ENCODE measurements around the gene OR5B21. TPM values are rescaled to one million over a fixed set of nuclear protein-coding genes. Genes with fewer than 3 reads are reported as not detected.

OR5B21 gene
- total RNA-seq, 3 donors from 2014 or later (not counting 1 experiment from before 2014, with no cell fraction given) = 0.28 to 0.55 TPM; not detected in 1

GRCh38 chr11:58530236-58530635 lies 22.3 kb upstream of the OR5B21 start:
- no peak overlapping the region for H3K27ac Mint-ChIP-seq
- no peak for TF ChIP-seq CTCF (IDR thresholded peaks at IDR 0.05)
- H3K36me3 ChIP-seq (ENCODE audit: control insufficient read depth, insufficient read depth, low read length) = peaks cover 48% of the 10 kb centered on the region

GRCh38 chr11:58527429-58527828 lies 19.5 kb upstream of the OR5B21 start:
- intact Hi-C loops (cut with micrococcal nuclease) = no loop called here
- no peak for TF ChIP-seq CTCF (IDR thresholded peaks at IDR 0.05)
- Histone ChIP-seq H3K27me3 (ENCODE audit: control insufficient read depth, insufficient read depth, low read length) (no peaks in the 10 kb centered on the region), H3K4me1 (ENCODE audit: control insufficient read depth, insufficient read depth, low read length) (peaks cover 23% of the 10 kb centered on the region), H3K9me3 (ENCODE audit: control insufficient read depth, insufficient read depth, low read length) (no peaks in the 10 kb centered on the region), H3K36me3 (ENCODE audit: control insufficient read depth, insufficient read depth, low read length) (peaks cover 44% of the 10 kb centered on the region), H3K4me3 (ENCODE audit: low read length) (no peak overlapping the region), H3K27ac (ENCODE audit: low read length) (no peak overlapping the region)
- Mint-ChIP-seq H3K9me3 (no peaks in the 10 kb centered on the region), H3K27me3 (ENCODE audit: low read depth in 2 of 2) (no peaks in the 10 kb centered on the region), H3K4me3 (no peak overlapping the region), H3K36me3 (peaks cover 25% of the 10 kb centered on the region), H3K4me1 (peaks cover 22 to 29% of the 10 kb centered on the region in 2 donors), H3K27ac (peak overlapping the region; percentile 85 to 92)
- DNase-seq (no peak), ATAC-seq (no peak)
- 97% methylated on average over 6 of the region's 6 CpGs for WGBS (ENCODE audit: insufficient coverage)

More at GRCh38 chr11:58530236-58530635, 22.3 kb upstream of the OR5B21 start:
- H3K27me3 Mint-ChIP-seq (ENCODE audit: low read depth in 2 of 2) = no peaks in the 10 kb centered on the region
- Histone ChIP-seq H3K4me1 (ENCODE audit: control insufficient read depth, insufficient read depth, low read length) (peaks cover 14% of the 10 kb centered on the region), H3K9me3 (ENCODE audit: control insufficient read depth, insufficient read depth, low read length) (no peaks in the 10 kb centered on the region), H3K27ac (ENCODE audit: low read length) (no peak overlapping the region), H3K27me3 (ENCODE audit: control insufficient read depth, insufficient read depth, low read length) (no peaks in the 10 kb centered on the region), H3K4me3 (ENCODE audit: low read length) (no peak overlapping the region)
- no peak for ATAC-seq
- intact Hi-C loops (cut with micrococcal nuclease) = no loop called here
- peaks cover 21 to 31% of the 10 kb centered on the region in 2 donors for H3K4me1 Mint-ChIP-seq
- H3K36me3 Mint-ChIP-seq = peaks cover 25% of the 10 kb centered on the region
- peak in 1 of 2 donors; percentile 72 for DNase-seq
- H3K9me3 Mint-ChIP-seq = no peaks in the 10 kb centered on the region
- no peak overlapping the region for H3K4me3 Mint-ChIP-seq
- 82% methylated on average over 3 of the region's 3 CpGs for WGBS (ENCODE audit: insufficient coverage)

GRCh38 chr11:58526721-58527120 lies 18.8 kb upstream of the OR5B21 start:
- H3K36me3 Mint-ChIP-seq = peaks cover 25% of the 10 kb centered on the region

More at GRCh38 chr11:58526721-58527120, 18.8 kb upstream of the OR5B21 start:
- H3K27ac Mint-ChIP-seq = peak overlapping the region; percentile 85 to 92
- Histone ChIP-seq H3K4me3 (ENCODE audit: low read length) (no peak overlapping the region), H3K9me3 (ENCODE audit: control insufficient read depth, insufficient read depth, low read length) (no peaks in the 10 kb centered on the region), H3K27ac (ENCODE audit: low read length) (no peak overlapping the region), H3K27me3 (ENCODE audit: control insufficient read depth, insufficient read depth, low read length) (no peaks in the 10 kb centered on the region), H3K4me1 (ENCODE audit: control insufficient read depth, insufficient read depth, low read length) (peaks cover 23% of the 10 kb centered on the region), H3K36me3 (ENCODE audit: control insufficient read depth, insufficient read depth, low read length) (peaks cover 38% of the 10 kb centered on the region)
- ATAC-seq = no peak
- intact Hi-C loops (cut with micrococcal nuclease) = no loop called here
- no peaks in the 10 kb centered on the region for H3K27me3 Mint-ChIP-seq (ENCODE audit: low read depth in 2 of 2)
- no peak for DNase-seq
- peaks cover 22 to 36% of the 10 kb centered on the region in 2 donors for H3K4me1 Mint-ChIP-seq
- TF ChIP-seq CTCF (IDR thresholded peaks at IDR 0.05) = no peak
- H3K9me3 Mint-ChIP-seq = no peaks in the 10 kb centered on the region
- 47% methylated on average over 1 of the region's 3 CpGs for WGBS (ENCODE audit: insufficient coverage)
- H3K4me3 Mint-ChIP-seq = no peak overlapping the region

All from natural killer cell (primary cell).